ENCODE measurements around the gene MAFB.
"Not testable (repeated sequence)": the region's sequence is repeated elsewhere in the genome, so short reads cannot be mapped to it uniquely, and the experiment has no call there.

MAFB gene

GRCh38 chr20:40689100-40689942 is at the start of gene MAFB:
Gene MAFB (minus strand): TSS chr20:40689236. CDS start chr20:40688850, 386 bp downstream.
- Mint-ChIP-seq H3K27ac (peak within 1 kb of the TSS; percentile 78), H3K4me3 (peak within 1 kb of the TSS; percentile 88), H3K9me3 (no peaks in the 10 kb centered on the region), H3K27me3 (ENCODE audit: low read depth, poor library complexity) (peaks cover 92% of the 10 kb centered on the region), H3K36me3 (ENCODE audit: low read depth) (peaks cover 18% of the 10 kb centered on the region), H3K4me1 (peaks cover 49% of the 10 kb centered on the region)
- DNase-seq = peak; percentile 90
- TF ChIP-seq CTCF (IDR thresholded peaks at IDR 0.05) = no peak

DNA sequence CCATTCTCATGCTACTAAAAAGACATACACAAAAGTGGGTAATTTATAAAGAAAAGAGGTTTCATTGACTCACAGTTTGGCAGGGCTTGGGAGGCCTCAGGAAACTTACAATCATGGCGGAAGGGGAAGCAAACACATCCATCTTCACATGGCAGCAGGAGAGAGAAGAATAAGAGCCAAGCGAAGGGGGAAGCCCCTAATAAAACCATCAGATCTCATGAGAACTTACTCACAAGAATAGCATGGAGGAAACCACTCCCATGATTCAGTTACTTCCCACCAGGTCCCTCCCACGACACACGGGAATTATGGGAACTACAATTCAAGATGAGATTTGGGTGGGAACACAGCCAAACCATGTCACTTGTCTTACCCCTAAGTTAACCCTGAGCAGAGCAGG is 47.4 kb upstream of the MAFB start:
- H3K4me3 Mint-ChIP-seq; DNase-seq; H3K27ac Mint-ChIP-seq; H3K36me3 Mint-ChIP-seq (ENCODE audit: low read depth): not testable (repeated sequence)
- Mint-ChIP-seq H3K27me3 (ENCODE audit: low read depth, poor library complexity) (peaks cover 28% of the 10 kb centered on the region), H3K9me3 (peaks cover 15% of the 10 kb centered on the region), H3K4me1 (peaks cover 21% of the 10 kb centered on the region)

DNA sequence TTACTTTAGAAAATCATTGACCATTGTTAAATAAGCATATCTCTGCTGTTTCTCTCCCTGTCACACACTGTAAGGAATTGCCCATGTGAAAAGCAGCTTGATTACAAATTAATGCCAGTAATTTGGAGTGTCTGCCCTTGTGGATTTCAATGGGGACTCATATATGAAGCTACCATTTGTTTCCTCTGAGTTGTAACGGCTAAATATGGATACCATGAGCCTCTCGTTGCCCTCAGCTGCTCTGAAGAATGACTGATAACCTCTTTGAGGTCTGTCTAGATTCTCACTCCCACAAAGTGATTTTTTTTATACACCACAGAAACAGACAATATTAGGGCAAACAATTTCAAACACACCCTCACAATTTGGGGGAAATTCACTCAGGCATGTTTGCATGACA is 40.0 kb upstream of the MAFB start:
- Mint-ChIP-seq H3K4me1 (peaks cover 14% of the 10 kb centered on the region), H3K36me3 (ENCODE audit: low read depth) (no peaks in the 10 kb centered on the region), H3K27ac (no peak overlapping the region), H3K4me3 (no peak overlapping the region), H3K27me3 (ENCODE audit: low read depth, poor library complexity) (peaks cover 6% of the 10 kb centered on the region), H3K9me3 (peaks cover 10% of the 10 kb centered on the region)
- DNase-seq = no peak
- no peak for TF ChIP-seq CTCF (IDR thresholded peaks at IDR 0.05)

DNA sequence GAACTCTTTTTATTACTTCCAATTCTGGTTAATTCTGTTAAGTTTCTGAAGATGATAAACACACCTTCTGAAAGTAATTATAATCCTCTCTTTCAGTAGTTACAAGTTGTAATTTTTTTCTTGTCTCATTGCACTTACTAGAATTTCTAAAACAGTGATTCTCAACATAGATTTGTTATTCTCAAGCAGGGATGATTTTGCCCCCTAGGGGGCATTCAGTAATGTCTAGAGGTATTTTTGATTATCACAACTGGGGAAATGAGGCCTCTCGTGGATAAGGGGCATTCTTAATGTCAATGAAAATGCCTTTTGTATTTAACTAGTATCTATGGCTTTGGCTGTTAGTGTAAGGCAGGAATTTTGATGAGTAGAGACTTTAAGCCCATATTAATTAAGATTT is 39.4 kb upstream of the MAFB start:
- Mint-ChIP-seq H3K36me3 (ENCODE audit: low read depth) (no peaks in the 10 kb centered on the region), H3K27me3 (ENCODE audit: low read depth, poor library complexity) (peaks cover 6% of the 10 kb centered on the region), H3K4me1 (peaks cover 18% of the 10 kb centered on the region), H3K27ac (no peak overlapping the region), H3K9me3 (peaks cover 9% of the 10 kb centered on the region), H3K4me3 (no peak overlapping the region)
- TF ChIP-seq CTCF (IDR thresholded peaks at IDR 0.05) = no peak
- no peak for DNase-seq

DNA sequence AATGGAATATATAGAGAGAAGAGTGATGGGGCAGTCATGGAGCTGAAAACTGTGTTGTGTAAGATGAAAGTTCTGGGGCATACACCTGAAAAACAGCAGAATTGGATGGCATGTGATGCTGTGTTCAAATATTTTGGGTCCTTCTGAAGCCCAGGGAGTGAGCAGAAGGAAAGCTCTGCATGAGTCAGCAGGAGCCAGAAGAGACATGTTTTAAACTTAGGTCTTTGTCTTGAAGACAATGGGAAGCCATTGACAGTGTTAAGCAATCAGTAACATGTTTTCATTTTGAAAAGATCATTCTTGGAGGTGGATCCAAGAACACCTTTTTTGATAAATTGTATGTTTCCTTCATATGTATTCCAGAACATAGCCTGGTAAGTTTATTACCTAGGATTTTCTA is 38.9 kb upstream of the MAFB start:
- Mint-ChIP-seq H3K36me3 (ENCODE audit: low read depth) (no peaks in the 10 kb centered on the region), H3K4me1 (peaks cover 18% of the 10 kb centered on the region), H3K27me3 (ENCODE audit: low read depth, poor library complexity) (peaks cover 6% of the 10 kb centered on the region), H3K4me3 (no peak overlapping the region), H3K9me3 (peaks cover 9% of the 10 kb centered on the region), H3K27ac (no peak overlapping the region)
- no peak for DNase-seq
- no peak for TF ChIP-seq CTCF (IDR thresholded peaks at IDR 0.05)

GRCh38 chr20:40726776-40727175 is 37.7 kb upstream of the MAFB start:
- H3K27ac Mint-ChIP-seq = no peak overlapping the region
- no peaks in the 10 kb centered on the region for H3K36me3 Mint-ChIP-seq (ENCODE audit: low read depth)
- H3K4me1 Mint-ChIP-seq = peaks cover 18% of the 10 kb centered on the region
- DNase-seq = no peak
- peaks cover 6% of the 10 kb centered on the region for H3K27me3 Mint-ChIP-seq (ENCODE audit: low read depth, poor library complexity)
- TF ChIP-seq CTCF (IDR thresholded peaks at IDR 0.05) = no peak
- peaks cover 9% of the 10 kb centered on the region for H3K9me3 Mint-ChIP-seq
- no peak overlapping the region for H3K4me3 Mint-ChIP-seq
